Measurements from ENCODE around the gene KLHL2.

KLHL2 gene

GRCh38 chr4:165370530-165370929 lies 163.2 kb downstream of the KLHL2 start:
- no peak for DNase-seq
